Progenitor cell of endocrine pancreas (in vitro differentiated cells): ENCODE data around the gene NUP93. TPM values are rescaled to one million over a fixed set of nuclear protein-coding genes. Genes with fewer than 3 reads are reported as not detected.

Experiments used
- DNase-seq: peaks from one replicate; pipeline ENCODE4 v3.0.0; 2021; ENCODE audit warnings: low spot score; ENCODE audit not compliant: unreplicated experiment
- H3K27ac Mint-ChIP-seq: 2 replicates; pipeline ENCODE4 v1.8.0; 2021; ENCODE audit warnings: mild to moderate bottlenecking, moderate library complexity, mixed read lengths
- H3K27me3 Mint-ChIP-seq: 2 replicates; pipeline ENCODE4 v1.8.0; 2021; ENCODE audit warnings: mixed read lengths
- H3K36me3 Mint-ChIP-seq: 2 replicates; pipeline ENCODE4 v1.8.0; 2022; ENCODE audit warnings: mixed read lengths; ENCODE audit not compliant: insufficient read depth
- H3K4me1 Mint-ChIP-seq: 2 replicates; pipeline ENCODE4 v1.8.0; 2021; ENCODE audit warnings: low read depth, mixed read lengths
- H3K4me3 Mint-ChIP-seq: 2 replicates; pipeline ENCODE4 v1.8.0; 2021; ENCODE audit warnings: low read depth, mild to moderate bottlenecking, moderate library complexity, mixed read lengths
- H3K9me3 Mint-ChIP-seq: 2 replicates; pipeline ENCODE4 v1.8.0; 2021; ENCODE audit warnings: low read depth, mixed read lengths
- CTCF ChIP-seq: fragments of 200-600 bp; sonication (generic); IDR thresholded peaks from one replicate; pipeline ENCODE4 v1.5.0; 2021; ENCODE audit warnings: antibody characterized with exemption, mild to moderate bottlenecking; ENCODE audit not compliant: unreplicated experiment
- total RNA-seq: library from RNA; stranded (reverse); gene quantifications from 2 replicates; pipeline ENCODE4 v1.2.1, GENCODE V29; 2021

NUP93 gene
- total RNA-seq, 1 donor from 2014 or later = 74.4 TPM

GRCh38 chr16:56885446-56886162 lies 155.7 kb downstream of the NUP93 start:
- TF ChIP-seq CTCF = no peak
- H3K4me1 Mint-ChIP-seq = no peaks in the 10 kb centered on the region
- no peaks in the 10 kb centered on the region for H3K9me3 Mint-ChIP-seq
- no peak overlapping the region for H3K27ac Mint-ChIP-seq
- no peaks in the 10 kb centered on the region for H3K27me3 Mint-ChIP-seq
- H3K36me3 Mint-ChIP-seq = no peaks in the 10 kb centered on the region
- no peak for DNase-seq
- H3K4me3 Mint-ChIP-seq = no peak overlapping the region

- no peak overlapping the region for H3K27ac Mint-ChIP-seq
- no peaks in the 10 kb centered on the region for H3K27me3 Mint-ChIP-seq
- no peaks in the 10 kb centered on the region for H3K9me3 Mint-ChIP-seq
- no peaks in the 10 kb centered on the region for H3K36me3 Mint-ChIP-seq
- no peak overlapping the region for H3K4me3 Mint-ChIP-seq
- DNase-seq = no peak
- TF ChIP-seq CTCF = no peak
- no peaks in the 10 kb centered on the region for H3K4me1 Mint-ChIP-seq
Observed at GRCh38 chr16:56886296-56886695, 156.4 kb downstream of the NUP93 start.

GRCh38 chr16:56886826-56887225 lies 156.9 kb downstream of the NUP93 start:
- TF ChIP-seq CTCF = no peak
- Mint-ChIP-seq H3K27me3 (no peaks in the 10 kb centered on the region), H3K4me3 (no peak overlapping the region), H3K27ac (no peak overlapping the region), H3K9me3 (no peaks in the 10 kb centered on the region), H3K36me3 (no peaks in the 10 kb centered on the region), H3K4me1 (no peaks in the 10 kb centered on the region)
- no peak for DNase-seq

GRCh38 chr16:56888806-56889205 lies 158.9 kb downstream of the NUP93 start:
- no peak overlapping the region for H3K27ac Mint-ChIP-seq
- no peak overlapping the region for H3K4me3 Mint-ChIP-seq
- TF ChIP-seq CTCF = no peak
- no peaks in the 10 kb centered on the region for H3K27me3 Mint-ChIP-seq
- no peak for DNase-seq
- no peaks in the 10 kb centered on the region for H3K9me3 Mint-ChIP-seq
- H3K4me1 Mint-ChIP-seq = no peaks in the 10 kb centered on the region
- H3K36me3 Mint-ChIP-seq = no peaks in the 10 kb centered on the region

- Mint-ChIP-seq H3K27ac (no peak overlapping the region), H3K27me3 (no peaks in the 10 kb centered on the region), H3K9me3 (no peaks in the 10 kb centered on the region), H3K36me3 (no peaks in the 10 kb centered on the region), H3K4me3 (no peak overlapping the region), H3K4me1 (no peaks in the 10 kb centered on the region)
- no peak for TF ChIP-seq CTCF
- DNase-seq = no peak
Observed at GRCh38 chr16:56889206-56889605, 159.3 kb downstream of the NUP93 start.
